Measurements from ENCODE around the gene PARM1.

PARM1 gene

GRCh38 chr4:75063433-75063832, 130.5 kb downstream of the PARM1 start:
- Histone ChIP-seq H3K4me2 (ENCODE audit: low read length) (no peak overlapping the region), H3K9ac (no peak overlapping the region), H3K36me3 (ENCODE audit: control insufficient read depth, insufficient read depth, low read length) (no peaks in the 10 kb centered on the region), H2AFZ (no peak overlapping the region), H3K4me1 (no peaks in the 10 kb centered on the region), H3K4me3 (ENCODE audit: low read depth, low read length) (no peak overlapping the region), H3K27me3 (ENCODE audit: control insufficient read depth, insufficient read depth, low read length) (no peaks in the 10 kb centered on the region), H3K79me2 (no peaks in the 10 kb centered on the region), H3K27ac (no peak overlapping the region), H3K9me3 (ENCODE audit: control insufficient read depth, low read length) (no peaks in the 10 kb centered on the region)
- TF ChIP-seq, protein P1, sequence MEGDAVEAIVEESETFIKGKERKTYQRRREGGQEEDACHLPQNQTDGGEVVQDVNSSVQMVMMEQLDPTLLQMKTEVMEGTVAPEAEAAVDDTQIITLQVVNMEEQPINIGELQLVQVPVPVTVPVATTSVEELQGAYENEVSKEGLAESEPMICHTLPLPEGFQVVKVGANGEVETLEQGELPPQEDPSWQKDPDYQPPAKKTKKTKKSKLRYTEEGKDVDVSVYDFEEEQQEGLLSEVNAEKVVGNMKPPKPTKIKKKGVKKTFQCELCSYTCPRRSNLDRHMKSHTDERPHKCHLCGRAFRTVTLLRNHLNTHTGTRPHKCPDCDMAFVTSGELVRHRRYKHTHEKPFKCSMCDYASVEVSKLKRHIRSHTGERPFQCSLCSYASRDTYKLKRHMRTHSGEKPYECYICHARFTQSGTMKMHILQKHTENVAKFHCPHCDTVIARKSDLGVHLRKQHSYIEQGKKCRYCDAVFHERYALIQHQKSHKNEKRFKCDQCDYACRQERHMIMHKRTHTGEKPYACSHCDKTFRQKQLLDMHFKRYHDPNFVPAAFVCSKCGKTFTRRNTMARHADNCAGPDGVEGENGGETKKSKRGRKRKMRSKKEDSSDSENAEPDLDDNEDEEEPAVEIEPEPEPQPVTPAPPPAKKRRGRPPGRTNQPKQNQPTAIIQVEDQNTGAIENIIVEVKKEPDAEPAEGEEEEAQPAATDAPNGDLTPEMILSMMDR (IDR thresholded peaks at IDR 0.05), result no peak

- no peaks in the 10 kb centered on the region for H3K4me1 ChIP-seq
- H3K27me3 ChIP-seq (ENCODE audit: control insufficient read depth, insufficient read depth, low read length), result no peaks in the 10 kb centered on the region
- no peak overlapping the region for H3K4me3 ChIP-seq (ENCODE audit: low read depth, low read length)
- no peak overlapping the region for H3K4me2 ChIP-seq (ENCODE audit: low read length)
- no peak overlapping the region for H3K9ac ChIP-seq
- H3K27ac ChIP-seq, result no peak overlapping the region
- no peaks in the 10 kb centered on the region for H3K79me2 ChIP-seq
- H3K36me3 ChIP-seq (ENCODE audit: control insufficient read depth, insufficient read depth, low read length), result no peaks in the 10 kb centered on the region
- no peaks in the 10 kb centered on the region for H3K9me3 ChIP-seq (ENCODE audit: control insufficient read depth, low read length)
- H2AFZ ChIP-seq, result no peak overlapping the region
- TF ChIP-seq, protein P1 (IDR thresholded peaks at IDR 0.05), result no peak
Measured at GRCh38 chr4:75065909-75066308, 133.0 kb downstream of the PARM1 start.

- TF ChIP-seq, protein P1 (IDR thresholded peaks at IDR 0.05), result no peak
- no peaks in the 10 kb centered on the region for H3K36me3 ChIP-seq (ENCODE audit: control insufficient read depth, insufficient read depth, low read length)
- H3K27ac ChIP-seq, result no peak overlapping the region
- H3K27me3 ChIP-seq (ENCODE audit: control insufficient read depth, insufficient read depth, low read length), result no peaks in the 10 kb centered on the region
- peak overlapping the region; percentile 48 for H3K4me2 ChIP-seq (ENCODE audit: low read length)
- H3K9me3 ChIP-seq (ENCODE audit: control insufficient read depth, low read length), result no peaks in the 10 kb centered on the region
- no peak overlapping the region for H3K9ac ChIP-seq
- no peak overlapping the region for H3K4me3 ChIP-seq (ENCODE audit: low read depth, low read length)
- H3K79me2 ChIP-seq, result no peaks in the 10 kb centered on the region
- H2AFZ ChIP-seq, result no peak overlapping the region
- H3K4me1 ChIP-seq, result no peaks in the 10 kb centered on the region
Measured at GRCh38 chr4:75069493-75070074, 136.7 kb downstream of the PARM1 start.

- Histone ChIP-seq H3K27me3 (ENCODE audit: control insufficient read depth, insufficient read depth, low read length) (no peaks in the 10 kb centered on the region), H3K27ac (no peak overlapping the region), H2AFZ (no peak overlapping the region), H3K4me1 (no peaks in the 10 kb centered on the region), H3K4me2 (ENCODE audit: low read length) (no peak overlapping the region), H3K79me2 (no peaks in the 10 kb centered on the region), H3K4me3 (ENCODE audit: low read depth, low read length) (no peak overlapping the region), H3K9me3 (ENCODE audit: control insufficient read depth, low read length) (no peaks in the 10 kb centered on the region), H3K9ac (no peak overlapping the region), H3K36me3 (ENCODE audit: control insufficient read depth, insufficient read depth, low read length) (no peaks in the 10 kb centered on the region)
- TF ChIP-seq, protein P1 (IDR thresholded peaks at IDR 0.05), result no peak
Measured at GRCh38 chr4:75071317-75071716, 138.4 kb downstream of the PARM1 start.

GRCh38 chr4:75080888-75081287, 148.0 kb downstream of the PARM1 start:
- no peaks in the 10 kb centered on the region for H3K79me2 ChIP-seq
- H3K9ac ChIP-seq, result no peak overlapping the region
- H3K27me3 ChIP-seq (ENCODE audit: control insufficient read depth, insufficient read depth, low read length), result no peaks in the 10 kb centered on the region
- H3K4me2 ChIP-seq (ENCODE audit: low read length), result no peak overlapping the region
- H2AFZ ChIP-seq, result no peak overlapping the region
- no peaks in the 10 kb centered on the region for H3K36me3 ChIP-seq (ENCODE audit: control insufficient read depth, insufficient read depth, low read length)
- no peaks in the 10 kb centered on the region for H3K9me3 ChIP-seq (ENCODE audit: control insufficient read depth, low read length)
- TF ChIP-seq, protein P1 (IDR thresholded peaks at IDR 0.05), result no peak
- H3K4me1 ChIP-seq, result no peaks in the 10 kb centered on the region
- H3K4me3 ChIP-seq (ENCODE audit: low read depth, low read length), result no peak overlapping the region
- no peak overlapping the region for H3K27ac ChIP-seq

All from parathyroid adenoma (tissue), 2 donors.